ENCODE measurements around the gene VPS13D.
A peak's percentile ranks its signal among the peaks of the same experiment; 100 is the strongest.

Gene VPS13D

GRCh38 chr1:12473596-12474362, 243.9 kb downstream of the VPS13D start:
- no peak for DNase-seq

- DNase-seq = no peak
Measured at GRCh38 chr1:12475101-12475500, 245.3 kb downstream of the VPS13D start.

GRCh38 chr1:12475530-12475934, 245.7 kb downstream of the VPS13D start:
- DNase-seq = no peak

- no peak for DNase-seq
Measured at GRCh38 chr1:12475947-12476346, 246.1 kb downstream of the VPS13D start.

- no peak for DNase-seq
Measured at GRCh38 chr1:12477314-12477713, 247.5 kb downstream of the VPS13D start.

- no peak for DNase-seq
Measured at GRCh38 chr1:12477936-12478611, 248.2 kb downstream of the VPS13D start.

GRCh38 chr1:12478612-12478985, 248.8 kb downstream of the VPS13D start:
- DNase-seq = peak; percentile 36

- DNase-seq = no peak
Measured at GRCh38 chr1:12479311-12479710, 249.5 kb downstream of the VPS13D start.

- DNase-seq = no peak
Measured at GRCh38 chr1:12480041-12480440, 250.2 kb downstream of the VPS13D start.

GRCh38 chr1:12480748-12481362, 251.0 kb downstream of the VPS13D start:
- peak; percentile 5 for DNase-seq

GRCh38 chr1:12481928-12482327, 252.1 kb downstream of the VPS13D start:
- DNase-seq = no peak

GRCh38 chr1:12482988-12483387, 253.2 kb downstream of the VPS13D start:
- DNase-seq = no peak

GRCh38 chr1:12485231-12486058, 255.6 kb downstream of the VPS13D start:
- DNase-seq = no peak

GRCh38 chr1:12486059-12486341, 256.2 kb downstream of the VPS13D start:
- DNase-seq = no peak

GRCh38 chr1:12486401-12487005, 256.7 kb downstream of the VPS13D start:
- no peak for DNase-seq

- no peak for DNase-seq
Measured at GRCh38 chr1:12487520-12487919, 257.7 kb downstream of the VPS13D start.

- no peak for DNase-seq
Measured at GRCh38 chr1:12488666-12489354, 259.0 kb downstream of the VPS13D start.

GRCh38 chr1:12490532-12491142, 260.8 kb downstream of the VPS13D start:
- no peak for DNase-seq

GRCh38 chr1:12491656-12492055, 261.8 kb downstream of the VPS13D start:
- no peak for DNase-seq

GRCh38 chr1:12495725-12496124, 265.9 kb downstream of the VPS13D start:
- no peak for DNase-seq

- DNase-seq = no peak
Measured at GRCh38 chr1:12496154-12496961, 266.5 kb downstream of the VPS13D start.

All from central memory CD4-positive, alpha-beta T cell (primary cell).